ENCODE data around the gene EPHB1.

Gene EPHB1

DNA sequence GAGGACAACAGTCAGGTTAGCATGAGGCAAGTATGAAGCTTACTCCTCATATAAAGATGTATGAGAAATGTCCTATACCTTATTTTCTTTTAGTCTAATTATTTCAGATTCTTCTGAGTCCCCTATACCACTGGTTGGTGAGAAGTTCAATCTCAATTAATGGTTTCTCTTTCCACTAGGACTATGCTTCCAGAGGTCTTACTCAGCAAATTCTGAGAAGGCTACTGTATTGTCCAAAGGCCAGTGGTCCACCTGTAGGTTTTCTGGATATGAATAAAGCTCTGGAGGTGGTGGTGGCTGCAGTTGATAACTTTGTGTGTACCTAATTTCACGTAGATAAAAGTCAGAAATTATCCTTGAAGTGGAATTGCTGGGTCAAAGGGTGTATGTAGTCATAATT is 149.4 kb downstream of the EPHB1 start:
- DNase-seq, result no peak
- no peak overlapping the region for H2BK120ac ChIP-seq (ENCODE audit: low read depth, low read length)
- no CpG with 5 or more reads among the region's 1 CpG for WGBS
- H3K4ac ChIP-seq (ENCODE audit: low read depth in 1 of 2, low read length in 2 of 2), result no peak overlapping the region
- H4K91ac ChIP-seq (ENCODE audit: low read length), result no peak overlapping the region
- no peak overlapping the region for H2BK15ac ChIP-seq (ENCODE audit: low read depth, poor library complexity, severe bottlenecking)
- no peak overlapping the region for H3K9ac ChIP-seq (ENCODE audit: low read length)
- no peak overlapping the region for H4K8ac ChIP-seq (ENCODE audit: low read length)
- H3K4me1 ChIP-seq (ENCODE audit: control insufficient read depth, insufficient read depth, low read depth, low read length), result no peaks in the 10 kb centered on the region
- no peaks in the 10 kb centered on the region for H3K9me3 ChIP-seq (ENCODE audit: control insufficient read depth, low read length)
- H2BK5ac ChIP-seq (ENCODE audit: low read depth, low read length, poor library complexity, severe bottlenecking), result no peak overlapping the region
- no peak overlapping the region for H2BK12ac ChIP-seq (ENCODE audit: low read length in 2 of 2)
- peaks cover 1% of the 10 kb centered on the region for H3K79me1 ChIP-seq (replicated peaks; ENCODE audit: low read length, poor library complexity, severe bottlenecking)
- no peak overlapping the region for H3K27ac ChIP-seq (ENCODE audit: low read length, poor library complexity, severe bottlenecking)
- no peak overlapping the region for H3K4me2 ChIP-seq (ENCODE audit: low read length, poor library complexity, severe bottlenecking)
- H3K27me3 ChIP-seq (ENCODE audit: control insufficient read depth in 1 of 2, insufficient read depth in 1 of 2, low read length in 2 of 2), result no peaks in the 10 kb centered on the region
- no peak overlapping the region for H3K23ac ChIP-seq (ENCODE audit: low read length in 2 of 2)
- no peak overlapping the region for H3K4me3 ChIP-seq (ENCODE audit: insufficient read depth in 1 of 2, low read depth in 1 of 2, low read length in 2 of 2)
- no peak overlapping the region for H2AFZ ChIP-seq (ENCODE audit: low read depth, low read length)
- H3K18ac ChIP-seq (ENCODE audit: low read depth in 1 of 2, low read length in 2 of 2), result no peak overlapping the region
- no peak overlapping the region for H3K14ac ChIP-seq (ENCODE audit: low read length in 2 of 2)
- no peaks in the 10 kb centered on the region for H3K36me3 ChIP-seq (ENCODE audit: control insufficient read depth in 1 of 2, insufficient read depth in 2 of 2, low read depth in 1 of 2, low read length in 2 of 2)
- H2AK5ac ChIP-seq (ENCODE audit: low read length, severe bottlenecking), result no peak overlapping the region

DNA sequence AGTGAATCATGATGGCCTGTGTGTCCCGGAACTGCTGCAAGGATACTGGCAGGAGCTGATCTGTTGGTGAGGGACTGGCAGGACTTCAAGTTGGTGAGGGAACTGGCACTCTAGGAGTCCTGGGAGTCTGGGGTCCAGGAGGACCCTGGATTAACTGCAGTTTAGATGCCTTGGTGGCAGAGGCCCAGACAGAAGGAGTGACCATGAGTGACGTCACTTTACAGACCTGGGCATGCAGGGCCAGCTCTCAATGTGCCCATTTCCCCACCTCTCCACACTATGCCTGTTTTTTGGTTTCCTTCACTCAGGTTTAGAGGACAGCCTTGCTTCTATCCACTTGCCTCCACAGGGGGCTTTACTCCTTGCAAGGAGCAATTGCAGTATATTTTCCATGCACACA is 154.1 kb downstream of the EPHB1 start:
- Histone ChIP-seq H3K4me1 (ENCODE audit: control insufficient read depth, insufficient read depth, low read depth, low read length) (no peaks in the 10 kb centered on the region), H3K27ac (ENCODE audit: low read length, poor library complexity, severe bottlenecking) (no peak overlapping the region), H4K8ac (ENCODE audit: low read length) (no peak overlapping the region), H2BK15ac (ENCODE audit: low read depth, poor library complexity, severe bottlenecking) (no peak overlapping the region), H2AFZ (ENCODE audit: low read depth, low read length) (no peak overlapping the region), H4K91ac (ENCODE audit: low read length) (no peak overlapping the region), H3K23ac (ENCODE audit: low read length in 2 of 2) (no peak overlapping the region), H3K79me1 (replicated peaks; ENCODE audit: low read length, poor library complexity, severe bottlenecking) (no peaks in the 10 kb centered on the region), H3K9ac (ENCODE audit: low read length) (no peak overlapping the region), H3K4me2 (ENCODE audit: low read length, poor library complexity, severe bottlenecking) (no peak overlapping the region), H2BK120ac (ENCODE audit: low read depth, low read length) (no peak overlapping the region), H3K27me3 (ENCODE audit: control insufficient read depth in 1 of 2, insufficient read depth in 1 of 2, low read length in 2 of 2) (no peaks in the 10 kb centered on the region), H2BK5ac (ENCODE audit: low read depth, low read length, poor library complexity, severe bottlenecking) (no peak overlapping the region), H3K36me3 (ENCODE audit: control insufficient read depth in 1 of 2, insufficient read depth in 2 of 2, low read depth in 1 of 2, low read length in 2 of 2) (peaks cover 7 to 8% of the 10 kb centered on the region in 2 experiments), H3K14ac (ENCODE audit: low read length in 2 of 2) (no peak overlapping the region), H3K4ac (ENCODE audit: low read depth in 1 of 2, low read length in 2 of 2) (no peak overlapping the region), H3K9me3 (ENCODE audit: control insufficient read depth, low read length) (peaks cover 21% of the 10 kb centered on the region), H3K18ac (ENCODE audit: low read depth in 1 of 2, low read length in 2 of 2) (no peak overlapping the region), H2BK12ac (ENCODE audit: low read length in 2 of 2) (no peak overlapping the region), H2AK5ac (ENCODE audit: low read length, severe bottlenecking) (no peak overlapping the region), H3K4me3 (ENCODE audit: insufficient read depth in 1 of 2, low read depth in 1 of 2, low read length in 2 of 2) (no peak overlapping the region)
- DNase-seq, result no peak
- WGBS, result 84% methylated on average over 2 of the region's 2 CpGs

DNA sequence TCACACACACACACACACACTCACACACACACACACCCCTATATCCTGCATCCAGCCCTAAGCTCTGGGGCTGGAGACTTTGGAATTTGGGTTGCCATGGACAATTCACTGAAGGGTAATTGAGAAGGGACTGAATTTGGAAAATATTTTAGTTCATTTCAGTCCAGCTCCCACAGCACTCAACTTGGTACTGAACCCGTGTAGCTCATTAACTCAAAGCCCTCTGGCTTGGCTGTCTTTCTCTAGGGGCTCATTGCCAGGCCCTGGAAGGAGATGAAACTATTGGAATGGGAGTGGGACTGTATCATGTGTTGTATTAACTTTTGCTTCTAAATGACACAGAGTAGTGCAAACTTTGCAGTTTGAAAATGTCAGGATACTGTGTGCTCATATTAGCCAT is 157.3 kb downstream of the EPHB1 start:
- Histone ChIP-seq H2BK120ac (ENCODE audit: low read depth, low read length) (no peak overlapping the region), H3K27me3 (ENCODE audit: control insufficient read depth in 1 of 2, insufficient read depth in 1 of 2, low read length in 2 of 2) (no peaks in the 10 kb centered on the region), H3K4me1 (ENCODE audit: control insufficient read depth, insufficient read depth, low read depth, low read length) (no peaks in the 10 kb centered on the region), H3K23ac (ENCODE audit: low read length in 2 of 2) (no peak overlapping the region), H4K8ac (ENCODE audit: low read length) (no peak overlapping the region), H3K4ac (ENCODE audit: low read depth in 1 of 2, low read length in 2 of 2) (no peak overlapping the region), H3K4me2 (ENCODE audit: low read length, poor library complexity, severe bottlenecking) (no peak overlapping the region), H3K36me3 (ENCODE audit: control insufficient read depth in 1 of 2, insufficient read depth in 2 of 2, low read depth in 1 of 2, low read length in 2 of 2) (peaks cover 7 to 8% of the 10 kb centered on the region in 2 experiments), H4K91ac (ENCODE audit: low read length) (no peak overlapping the region), H3K27ac (ENCODE audit: low read length, poor library complexity, severe bottlenecking) (no peak overlapping the region), H2AFZ (ENCODE audit: low read depth, low read length) (no peak overlapping the region), H2BK12ac (ENCODE audit: low read length in 2 of 2) (no peak overlapping the region), H2AK5ac (ENCODE audit: low read length, severe bottlenecking) (no peak overlapping the region), H3K14ac (ENCODE audit: low read length in 2 of 2) (no peak overlapping the region), H3K79me1 (replicated peaks; ENCODE audit: low read length, poor library complexity, severe bottlenecking) (no peaks in the 10 kb centered on the region), H2BK5ac (ENCODE audit: low read depth, low read length, poor library complexity, severe bottlenecking) (no peak overlapping the region), H2BK15ac (ENCODE audit: low read depth, poor library complexity, severe bottlenecking) (no peak overlapping the region), H3K4me3 (ENCODE audit: insufficient read depth in 1 of 2, low read depth in 1 of 2, low read length in 2 of 2) (no peak overlapping the region), H3K9ac (ENCODE audit: low read length) (no peak overlapping the region), H3K18ac (ENCODE audit: low read depth in 1 of 2, low read length in 2 of 2) (no peak overlapping the region), H3K9me3 (ENCODE audit: control insufficient read depth, low read length) (peaks cover 21% of the 10 kb centered on the region)
- WGBS, result no CpG with 5 or more reads among the region's 1 CpG
- no peak for DNase-seq

DNA sequence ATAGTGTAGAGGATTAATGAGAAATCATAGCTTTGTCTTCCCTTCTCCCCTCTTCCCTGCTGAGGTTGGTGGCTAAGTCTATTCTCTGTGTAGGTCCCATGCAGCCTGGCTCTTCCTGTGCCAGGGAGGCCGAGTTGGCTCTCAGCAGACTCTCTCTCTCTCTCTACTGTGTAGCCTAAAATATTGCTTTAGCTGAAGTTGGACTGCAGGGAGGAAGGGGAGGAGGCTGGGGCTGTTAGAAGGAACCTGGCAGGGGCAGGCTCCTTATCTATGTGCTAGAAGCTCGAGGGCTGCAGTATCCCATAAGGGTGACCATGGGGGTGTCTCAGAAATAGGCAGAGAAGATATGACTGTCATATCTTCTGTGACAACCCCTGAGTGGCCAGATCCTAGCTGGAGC is 160.8 kb downstream of the EPHB1 start:
- Histone ChIP-seq H2BK15ac (ENCODE audit: low read depth, poor library complexity, severe bottlenecking) (no peak overlapping the region), H3K9me3 (ENCODE audit: control insufficient read depth, low read length) (peaks cover 14% of the 10 kb centered on the region), H3K27ac (ENCODE audit: low read length, poor library complexity, severe bottlenecking) (no peak overlapping the region), H2BK12ac (ENCODE audit: low read length in 2 of 2) (no peak overlapping the region), H2AK5ac (ENCODE audit: low read length, severe bottlenecking) (no peak overlapping the region), H4K91ac (ENCODE audit: low read length) (no peak overlapping the region), H3K4ac (ENCODE audit: low read depth in 1 of 2, low read length in 2 of 2) (no peak overlapping the region), H3K9ac (ENCODE audit: low read length) (no peak overlapping the region), H3K27me3 (ENCODE audit: control insufficient read depth in 1 of 2, insufficient read depth in 1 of 2, low read length in 2 of 2) (no peaks in the 10 kb centered on the region), H2AFZ (ENCODE audit: low read depth, low read length) (no peak overlapping the region), H2BK120ac (ENCODE audit: low read depth, low read length) (no peak overlapping the region), H3K4me2 (ENCODE audit: low read length, poor library complexity, severe bottlenecking) (no peak overlapping the region), H3K4me1 (ENCODE audit: control insufficient read depth, insufficient read depth, low read depth, low read length) (no peaks in the 10 kb centered on the region), H3K36me3 (ENCODE audit: control insufficient read depth in 1 of 2, insufficient read depth in 2 of 2, low read depth in 1 of 2, low read length in 2 of 2) (peaks cover 7 to 8% of the 10 kb centered on the region in 2 experiments), H3K79me1 (replicated peaks; ENCODE audit: low read length, poor library complexity, severe bottlenecking) (no peaks in the 10 kb centered on the region), H3K18ac (ENCODE audit: low read depth in 1 of 2, low read length in 2 of 2) (no peak overlapping the region), H3K4me3 (ENCODE audit: insufficient read depth in 1 of 2, low read depth in 1 of 2, low read length in 2 of 2) (no peak overlapping the region), H2BK5ac (ENCODE audit: low read depth, low read length, poor library complexity, severe bottlenecking) (no peak overlapping the region), H3K23ac (ENCODE audit: low read length in 2 of 2) (no peak overlapping the region), H3K14ac (ENCODE audit: low read length in 2 of 2) (no peak overlapping the region), H4K8ac (ENCODE audit: low read length) (no peak overlapping the region)
- WGBS, result 10% methylated on average over 1 of the region's 2 CpGs
- DNase-seq, result no peak
